Effector memory CD4-positive, alpha-beta T cell (primary cell): ENCODE measurements around the gene UBXN6.

ENCODE experiments used
- DNase-seq, 3 donors: peaks; one replicate each; pipeline ENCODE4 v3.0.0-alpha.2; 2020
- H3K27ac ChIP-seq: 2 replicates; pipeline ENCODE4 v1.7.0; 2013; ENCODE audit warnings: mild to moderate bottlenecking, low read length, moderate library complexity; ENCODE audit not compliant: insufficient read depth, poor library complexity, severe bottlenecking
- H3K27me3 ChIP-seq: replicated peaks from 2 replicates; pipeline ENCODE4 v1.7.0; 2013; ENCODE audit warnings: mild to moderate bottlenecking, low read length; ENCODE audit not compliant: insufficient read depth, control insufficient read depth, poor library complexity, severe bottlenecking
- H3K36me3 ChIP-seq: 2 replicates; pipeline ENCODE4 v1.7.0; 2013; ENCODE audit warnings: mild to moderate bottlenecking, low read length, moderate library complexity; ENCODE audit not compliant: control insufficient read depth, insufficient read depth
- H3K4me1 ChIP-seq: 2 replicates; pipeline ENCODE4 v1.7.0; 2013; ENCODE audit warnings: low read length, mild to moderate bottlenecking; ENCODE audit not compliant: control insufficient read depth, insufficient read depth, poor library complexity, severe bottlenecking
- H3K4me3 ChIP-seq: 2 replicates; pipeline ENCODE4 v1.7.0; 2013; ENCODE audit warnings: low read length, low read depth, mild to moderate bottlenecking; ENCODE audit not compliant: insufficient read depth, poor library complexity, severe bottlenecking
- H3K9me3 ChIP-seq: 2 replicates; pipeline ENCODE4 v1.7.0; 2013; ENCODE audit warnings: mild to moderate bottlenecking, low read length, moderate library complexity; ENCODE audit not compliant: control insufficient read depth

UBXN6 gene

GRCh38 chr19:4428326-4428975 lies 29.1 kb downstream of the UBXN6 start:
- DNase-seq, result no peak
- no peak overlapping the region for H3K27ac ChIP-seq
- H3K4me3 ChIP-seq, result no peak overlapping the region
- H3K9me3 ChIP-seq, result no peaks in the 10 kb centered on the region
- no peaks in the 10 kb centered on the region for H3K4me1 ChIP-seq
- no peaks in the 10 kb centered on the region for H3K27me3 ChIP-seq
- peaks cover 6% of the 10 kb centered on the region for H3K36me3 ChIP-seq

GRCh38 chr19:4425537-4425936 lies 32.1 kb downstream of the UBXN6 start:
- no peak for DNase-seq
- H3K9me3 ChIP-seq, result no peaks in the 10 kb centered on the region
- H3K27me3 ChIP-seq, result no peaks in the 10 kb centered on the region
- H3K4me3 ChIP-seq, result no peak overlapping the region
- no peak overlapping the region for H3K27ac ChIP-seq
- no peaks in the 10 kb centered on the region for H3K4me1 ChIP-seq
- H3K36me3 ChIP-seq, result peaks cover 6% of the 10 kb centered on the region

- no peaks in the 10 kb centered on the region for H3K4me1 ChIP-seq
- no peaks in the 10 kb centered on the region for H3K27me3 ChIP-seq
- H3K27ac ChIP-seq, result no peak overlapping the region
- DNase-seq, result no peak
- H3K4me3 ChIP-seq, result no peak overlapping the region
- H3K36me3 ChIP-seq, result no peaks in the 10 kb centered on the region
- no peaks in the 10 kb centered on the region for H3K9me3 ChIP-seq
These were observed 34.0 kb downstream of the UBXN6 start for GRCh38 chr19:4423416-4424126.

- no peak for DNase-seq
- no peaks in the 10 kb centered on the region for H3K27me3 ChIP-seq
- H3K4me1 ChIP-seq, result no peaks in the 10 kb centered on the region
- no peaks in the 10 kb centered on the region for H3K36me3 ChIP-seq
- no peaks in the 10 kb centered on the region for H3K9me3 ChIP-seq
- no peak overlapping the region for H3K27ac ChIP-seq
- no peak overlapping the region for H3K4me3 ChIP-seq
These were observed 41.3 kb downstream of the UBXN6 start for GRCh38 chr19:4416268-4416667.

- Histone ChIP-seq H3K9me3 (no peaks in the 10 kb centered on the region), H3K27ac (no peak overlapping the region), H3K27me3 (no peaks in the 10 kb centered on the region), H3K36me3 (no peaks in the 10 kb centered on the region), H3K4me3 (no peak overlapping the region), H3K4me1 (no peaks in the 10 kb centered on the region)
- DNase-seq, result no peak
These were observed 42.2 kb downstream of the UBXN6 start for GRCh38 chr19:4415352-4415751.

- Histone ChIP-seq H3K27ac (no peak overlapping the region), H3K4me1 (no peaks in the 10 kb centered on the region), H3K4me3 (no peak overlapping the region), H3K9me3 (no peaks in the 10 kb centered on the region), H3K27me3 (no peaks in the 10 kb centered on the region), H3K36me3 (no peaks in the 10 kb centered on the region)
- no peak for DNase-seq
These were observed 42.7 kb downstream of the UBXN6 start for GRCh38 chr19:4414800-4415321.

- H3K27ac ChIP-seq, result no peak overlapping the region
- H3K4me1 ChIP-seq, result no peaks in the 10 kb centered on the region
- no peaks in the 10 kb centered on the region for H3K9me3 ChIP-seq
- no peak for DNase-seq
- no peaks in the 10 kb centered on the region for H3K36me3 ChIP-seq
- no peaks in the 10 kb centered on the region for H3K27me3 ChIP-seq
- no peak overlapping the region for H3K4me3 ChIP-seq
These were observed 43.3 kb downstream of the UBXN6 start for GRCh38 chr19:4414144-4414799.

- H3K4me3 ChIP-seq, result no peak overlapping the region
- H3K27me3 ChIP-seq, result no peaks in the 10 kb centered on the region
- H3K36me3 ChIP-seq, result no peaks in the 10 kb centered on the region
- no peak overlapping the region for H3K27ac ChIP-seq
- no peaks in the 10 kb centered on the region for H3K9me3 ChIP-seq
- no peaks in the 10 kb centered on the region for H3K4me1 ChIP-seq
- no peak for DNase-seq
These were observed 44.0 kb downstream of the UBXN6 start for GRCh38 chr19:4413588-4413987.

- Histone ChIP-seq H3K4me1 (no peaks in the 10 kb centered on the region), H3K9me3 (no peaks in the 10 kb centered on the region), H3K36me3 (no peaks in the 10 kb centered on the region)
These were observed 48.3 kb downstream of the UBXN6 start for GRCh38 chr19:4409123-4409933.

More at GRCh38 chr19:4409123-4409933, 48.3 kb downstream of the UBXN6 start:
- no peak for DNase-seq
- no peaks in the 10 kb centered on the region for H3K27me3 ChIP-seq
- H3K4me3 ChIP-seq, result no peak overlapping the region
- H3K27ac ChIP-seq, result no peak overlapping the region
